ENCODE data around the gene STEAP2.

The STEAP2 gene

DNA sequence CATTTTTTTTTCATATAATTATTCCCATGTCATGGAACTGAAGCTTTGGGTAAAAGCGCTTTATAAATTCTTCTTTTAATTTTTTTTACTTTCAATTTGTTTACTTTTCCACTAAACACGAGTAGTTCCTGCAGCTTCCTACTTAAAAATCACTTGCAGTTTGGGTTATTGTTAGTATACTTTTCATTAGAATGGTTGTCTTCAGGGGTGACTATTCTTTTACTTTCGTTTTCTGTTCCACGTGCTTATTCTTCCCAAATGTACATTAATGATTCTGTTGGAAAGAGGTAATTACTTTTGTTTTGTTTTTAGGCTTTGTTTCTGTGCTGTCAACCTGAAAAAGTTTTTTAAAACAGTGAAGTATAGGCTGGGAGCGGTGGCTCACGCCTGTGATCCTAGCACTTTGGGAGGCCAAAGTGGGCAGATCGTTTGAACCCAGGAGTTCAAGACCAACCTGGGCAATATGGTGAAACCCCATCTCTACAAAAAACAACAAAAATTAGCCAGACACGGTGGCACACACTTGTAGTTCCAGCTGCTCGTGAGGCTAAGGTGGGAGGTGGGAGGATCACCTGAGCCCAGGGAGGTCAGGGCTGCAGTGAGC is 28.2 kb downstream of the STEAP2 start:
- no peak for DNase-seq (ENCODE audit: low read depth)
- TF ChIP-seq, protein P1, sequence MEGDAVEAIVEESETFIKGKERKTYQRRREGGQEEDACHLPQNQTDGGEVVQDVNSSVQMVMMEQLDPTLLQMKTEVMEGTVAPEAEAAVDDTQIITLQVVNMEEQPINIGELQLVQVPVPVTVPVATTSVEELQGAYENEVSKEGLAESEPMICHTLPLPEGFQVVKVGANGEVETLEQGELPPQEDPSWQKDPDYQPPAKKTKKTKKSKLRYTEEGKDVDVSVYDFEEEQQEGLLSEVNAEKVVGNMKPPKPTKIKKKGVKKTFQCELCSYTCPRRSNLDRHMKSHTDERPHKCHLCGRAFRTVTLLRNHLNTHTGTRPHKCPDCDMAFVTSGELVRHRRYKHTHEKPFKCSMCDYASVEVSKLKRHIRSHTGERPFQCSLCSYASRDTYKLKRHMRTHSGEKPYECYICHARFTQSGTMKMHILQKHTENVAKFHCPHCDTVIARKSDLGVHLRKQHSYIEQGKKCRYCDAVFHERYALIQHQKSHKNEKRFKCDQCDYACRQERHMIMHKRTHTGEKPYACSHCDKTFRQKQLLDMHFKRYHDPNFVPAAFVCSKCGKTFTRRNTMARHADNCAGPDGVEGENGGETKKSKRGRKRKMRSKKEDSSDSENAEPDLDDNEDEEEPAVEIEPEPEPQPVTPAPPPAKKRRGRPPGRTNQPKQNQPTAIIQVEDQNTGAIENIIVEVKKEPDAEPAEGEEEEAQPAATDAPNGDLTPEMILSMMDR (IDR thresholded peaks at IDR 0.05; ENCODE audit: insufficient read depth, low read depth, low read length, missing control alignments), result no peak
- H3K4me3 ChIP-seq (ENCODE audit: low read depth, low read length), result peak overlapping the region; percentile 35

DNA sequence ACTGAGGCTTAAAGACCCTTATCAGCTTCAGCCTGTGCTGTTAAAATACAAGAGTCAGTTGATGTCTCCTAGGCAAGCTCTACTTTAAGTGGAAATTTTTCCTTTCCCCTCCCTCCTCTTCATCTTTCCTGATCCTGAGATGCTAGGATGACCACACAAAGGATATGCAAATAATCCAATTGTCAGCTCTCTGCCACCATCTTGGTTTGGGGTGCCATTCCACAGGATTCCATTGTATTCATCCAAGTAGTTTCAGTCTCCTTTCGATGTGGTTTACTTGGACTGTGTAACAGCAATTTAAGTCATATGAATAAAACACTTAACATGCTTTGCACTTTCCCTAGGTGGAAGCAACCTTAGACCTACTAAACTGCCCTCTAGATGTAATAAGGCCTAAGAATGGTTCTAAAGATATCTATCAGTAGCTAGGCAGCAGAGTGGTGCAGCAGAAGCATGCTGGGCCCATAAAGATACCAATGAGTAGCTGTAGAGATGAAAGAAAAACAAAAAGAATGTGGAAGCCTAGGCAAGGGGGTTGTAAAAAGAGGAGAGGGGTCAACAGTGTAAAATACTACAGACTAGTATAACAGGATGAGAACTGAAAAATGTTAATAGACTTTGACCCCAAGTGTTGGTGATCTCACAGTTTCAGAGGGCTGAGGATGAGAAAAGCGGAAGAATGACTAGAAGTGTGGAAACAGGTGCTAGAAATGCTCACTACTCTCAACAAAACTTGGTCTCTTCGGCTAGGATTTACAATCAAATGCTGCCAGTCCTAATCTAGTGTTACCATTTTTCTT is 31.0 kb downstream of the STEAP2 start:
- no peak overlapping the region for H3K4me3 ChIP-seq (ENCODE audit: low read depth, low read length)
- TF ChIP-seq, protein P1 (IDR thresholded peaks at IDR 0.05; ENCODE audit: insufficient read depth, low read depth, low read length, missing control alignments), result no peak
- DNase-seq (ENCODE audit: low read depth), result peak; percentile 17

DNA sequence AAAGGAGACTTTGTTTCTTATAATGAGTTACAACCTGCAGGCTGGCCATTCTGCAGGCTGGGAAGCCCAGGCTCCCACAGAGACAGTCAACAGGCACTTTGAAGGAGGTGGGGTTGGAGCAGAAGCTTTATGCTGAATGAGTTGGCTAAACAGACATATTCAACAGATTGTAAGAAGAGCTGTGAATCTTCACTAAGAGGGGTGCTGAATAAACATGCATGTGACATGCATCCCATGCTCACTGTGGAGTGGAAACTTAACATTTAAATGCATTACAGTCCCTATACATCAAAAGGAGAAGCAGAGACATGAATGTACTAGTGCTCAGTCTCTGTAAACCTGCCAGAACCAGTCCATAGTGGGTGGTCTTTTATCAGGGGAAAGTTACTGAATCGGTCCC is 32.0 kb downstream of the STEAP2 start:
- no peak overlapping the region for H3K4me3 ChIP-seq (ENCODE audit: low read depth, low read length)
- TF ChIP-seq, protein P1 (IDR thresholded peaks at IDR 0.05; ENCODE audit: insufficient read depth, low read depth, low read length, missing control alignments), result no peak
- no peak for DNase-seq (ENCODE audit: low read depth)

DNA sequence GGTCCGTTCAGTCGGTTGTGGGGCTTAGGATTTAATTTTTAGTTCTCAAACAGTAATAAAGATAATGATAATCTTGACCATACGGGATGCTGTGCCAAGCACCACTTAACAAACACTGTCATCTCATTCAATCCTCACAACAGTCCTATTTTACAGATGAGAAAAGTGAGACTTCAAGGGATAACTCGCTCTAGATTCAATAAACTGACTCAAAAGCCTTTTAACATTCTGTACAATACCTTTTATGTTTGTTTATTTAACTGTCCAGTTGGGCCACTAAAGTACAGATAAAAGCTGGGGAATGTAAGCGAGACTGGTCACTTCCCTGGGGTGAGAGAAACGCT is 33.0 kb downstream of the STEAP2 start:
- TF ChIP-seq, protein P1 (IDR thresholded peaks at IDR 0.05; ENCODE audit: insufficient read depth, low read depth, low read length, missing control alignments), result no peak
- H3K4me3 ChIP-seq (ENCODE audit: low read depth, low read length), result peak overlapping the region; percentile 88
- DNase-seq (ENCODE audit: low read depth), result no peak

DNA sequence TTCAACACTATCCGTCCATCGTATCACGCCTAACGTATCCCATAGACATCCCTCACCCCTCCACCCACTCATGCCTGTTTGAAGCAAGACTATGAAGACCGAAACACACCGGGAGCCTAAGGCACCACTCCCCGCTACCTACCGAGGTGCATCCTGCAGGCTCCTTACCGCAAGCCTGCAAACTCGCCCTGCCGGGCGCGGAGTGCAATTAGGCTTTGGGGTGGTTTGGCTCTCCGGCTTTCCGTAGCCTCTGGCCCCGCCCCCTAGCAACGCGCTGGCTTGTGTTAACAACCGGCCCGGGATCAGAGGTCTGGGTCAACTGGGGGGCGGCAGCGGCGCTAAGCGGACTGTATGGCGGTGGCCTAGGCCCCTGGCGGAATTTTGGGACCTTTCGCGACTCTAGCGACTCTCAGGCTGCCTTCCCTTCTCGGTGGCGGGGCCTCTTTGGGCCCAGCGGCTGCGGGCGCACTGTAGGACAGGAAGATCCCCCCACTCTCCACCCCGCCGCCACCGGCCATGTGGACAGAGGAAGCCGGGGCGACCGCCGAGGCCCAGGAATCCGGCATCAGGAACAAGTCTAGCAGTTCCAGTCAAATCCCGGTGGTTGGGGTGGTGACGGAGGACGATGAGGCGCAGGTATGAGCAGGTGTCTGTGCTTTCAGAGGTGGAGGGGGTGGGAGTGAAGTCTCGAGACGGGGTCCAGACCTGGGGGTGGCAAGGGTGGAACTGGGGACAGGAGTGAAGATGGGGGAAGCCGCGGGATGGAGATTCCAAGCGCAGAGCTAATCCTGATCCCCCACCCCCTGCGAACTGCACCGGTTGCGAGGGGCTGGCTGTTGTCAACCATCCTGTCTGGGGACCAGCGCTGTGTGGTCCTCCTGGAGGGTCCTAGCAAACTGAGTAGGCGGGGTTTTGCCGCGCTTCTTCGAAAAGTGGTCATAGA is 33.6 kb downstream of the STEAP2 start, which contains the start of gene CFAP69:
Gene CFAP69 (plus strand): TSS at position 266 of the 943 bp plus-strand sequence. CDS start 251 bp downstream, at position 517.
- peak; percentile 90 for DNase-seq (ENCODE audit: low read depth)
- H3K4me3 ChIP-seq (ENCODE audit: low read depth, low read length), result peak within 1 kb of the TSS; percentile 88
- TF ChIP-seq, protein P1 (IDR thresholded peaks at IDR 0.05; ENCODE audit: insufficient read depth, low read depth, low read length, missing control alignments), result peak; percentile 23

DNA sequence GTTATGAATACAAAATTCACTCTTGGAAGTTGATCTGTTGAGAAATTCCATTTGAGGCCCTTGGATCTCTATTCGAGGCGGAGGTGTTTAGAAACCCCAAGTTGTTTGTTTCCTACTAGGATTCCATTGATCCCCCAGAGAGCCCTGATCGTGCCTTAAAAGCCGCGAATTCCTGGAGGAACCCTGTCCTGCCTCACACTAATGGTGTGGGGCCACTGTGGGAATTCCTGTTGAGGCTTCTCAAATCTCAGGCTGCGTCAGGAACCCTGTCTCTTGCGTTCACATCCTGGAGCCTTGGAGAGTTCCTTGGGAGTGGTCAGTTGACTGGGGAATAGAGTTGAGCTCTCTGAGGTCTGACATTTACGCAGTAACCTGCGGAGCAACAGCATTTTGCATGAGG is 34.6 kb downstream of the STEAP2 start:
- DNase-seq (ENCODE audit: low read depth), result no peak
- TF ChIP-seq, protein P1 (IDR thresholded peaks at IDR 0.05; ENCODE audit: insufficient read depth, low read depth, low read length, missing control alignments), result no peak
- H3K4me3 ChIP-seq (ENCODE audit: low read depth, low read length), result no peak overlapping the region
